Tibial nerve (tissue), 4 donors: ENCODE data around the gene CAB39. TPM values are rescaled to one million over a fixed set of nuclear protein-coding genes. Genes with fewer than 3 reads are reported as not detected.

ENCODE experiments used
- DNase-seq, 2 donors: peaks; one replicate each; pipeline ENCODE4 v3.0.0-alpha.2; 2019; ENCODE audit warnings: low spot score in 2 of 2
- H3K27ac ChIP-seq, 4 donors: fragments of 200-600 bp; sonication (generic) in 3 of 4; one replicate each; pipeline ENCODE4 v1.5.1; 2017 to 2019; ENCODE audit warnings: mild to moderate bottlenecking in 1 of 4
- H3K27me3 ChIP-seq, 2 donors: fragments of 200-600 bp; sonication (generic) in 1 of 2; one replicate each; pipeline versions ENCODE4 v1.5.1 to v1.6.0; 2017 to 2019
- H3K36me3 ChIP-seq, 3 donors: fragments of 200-600 bp; sonication (generic); one replicate each; pipeline ENCODE4 v1.5.1; 2018 to 2019
- H3K4me1 ChIP-seq, 4 donors: fragments of 200-600 bp; sonication (generic) in 3 of 4; one replicate each; pipeline ENCODE4 v1.5.1; 2017 to 2019
- H3K4me3 ChIP-seq, 4 donors: fragments of 200-600 bp; sonication (generic) in 3 of 4; one replicate each; pipeline ENCODE4 v1.5.1; 2017 to 2019; ENCODE audit warnings: mild to moderate bottlenecking in 1 of 4, moderate library complexity in 1 of 4
- H3K9me3 ChIP-seq, 4 donors: fragments of 200-600 bp; sonication (generic) in 3 of 4; one replicate each; pipeline ENCODE4 v1.5.1; 2017 to 2019
- CTCF ChIP-seq, 5 experiments: fragments of 200-600 bp in 3 of 5; fragments of 450-650 bp in 2 of 5; sonication (generic) in 3 of 5; IDR thresholded peaks; one replicate each; pipeline ENCODE4 v1.5.1; 2016 to 2019; ENCODE audit warnings: antibody characterized with exemption in 5 of 5, mild to moderate bottlenecking in 3 of 5, moderate library complexity in 2 of 5
- EP300 ChIP-seq, 2 donors: sonication (generic); formaldehyde crosslinking; IDR thresholded peaks; one replicate each; pipeline ENCODE4 v1.6.1; 2017; ENCODE audit warnings: antibody characterized with exemption in 2 of 2, mild to moderate bottlenecking in 1 of 2
- POLR2A ChIP-seq, 2 donors: fragments of 450-650 bp; IDR thresholded peaks; one replicate each; pipeline ENCODE4 v1.6.1; 2017; ENCODE audit warnings: antibody characterized with exemption in 2 of 2, mild to moderate bottlenecking in 2 of 2, moderate library complexity in 2 of 2
- WGBS, 2 donors: methylation state at CpG; one replicate each; pipeline ENCODE4 v1.1.5; 2018; 5-methylcytosine and 5-hydroxymethylcytosine counted together
- total RNA-seq, 4 donors: library from RNA; depleted of rRNA; stranded (reverse); fragments of >200 nt; gene quantifications; one replicate each; pipeline ENCODE4 v1.1.0, GENCODE V29; 2016

The CAB39 gene
- total RNA-seq, 4 donors from 2014 or later = 60.0 to 82.2 (median 69.7) TPM

- H3K27ac ChIP-seq = no peak overlapping the region
- no peaks in the 10 kb centered on the region for H3K27me3 ChIP-seq
- H3K9me3 ChIP-seq = no peaks in the 10 kb centered on the region
- no peak for DNase-seq
- H3K36me3 ChIP-seq = peaks cover 0 to 8% (median 0%) of the 10 kb centered on the region in 3 donors
- TF ChIP-seq POLR2A (IDR thresholded peaks at IDR 0.05) (no peak), EP300 (IDR thresholded peaks at IDR 0.05) (no peak), CTCF (IDR thresholded peaks at IDR 0.05) (no peak)
- H3K4me3 ChIP-seq = no peak overlapping the region
- peaks cover 0 to 53% (median 19%) of the 10 kb centered on the region in 4 donors for H3K4me1 ChIP-seq
- 82 to 89% methylated on average over 2 of the region's 2 CpGs for WGBS, 2 donors
These were observed 23.2 kb downstream of the CAB39 start for GRCh38 chr2:230735884-230736283.

- TF ChIP-seq CTCF (IDR thresholded peaks at IDR 0.05) (no peak), EP300 (IDR thresholded peaks at IDR 0.05) (no peak), POLR2A (IDR thresholded peaks at IDR 0.05) (no peak)
- WGBS, 2 donors = 86% methylated on average over 5 of the region's 5 CpGs
- no peak for DNase-seq
- no peaks in the 10 kb centered on the region for H3K9me3 ChIP-seq
- H3K27me3 ChIP-seq = no peaks in the 10 kb centered on the region
- peaks cover 0 to 52% (median 19%) of the 10 kb centered on the region in 4 donors for H3K4me1 ChIP-seq
- no peak overlapping the region for H3K4me3 ChIP-seq
- no peak overlapping the region for H3K27ac ChIP-seq
- H3K36me3 ChIP-seq = peaks cover 0 to 14% (median 0%) of the 10 kb centered on the region in 3 donors
These were observed 24.7 kb downstream of the CAB39 start for GRCh38 chr2:230737300-230737699.

GRCh38 chr2:230737791-230738226 lies 25.2 kb downstream of the CAB39 start:
- 71 to 79% methylated on average over 6 of the region's 6 CpGs for WGBS, 2 donors
- H3K4me3 ChIP-seq = no peak overlapping the region
- no peak overlapping the region for H3K27ac ChIP-seq
- TF ChIP-seq CTCF (IDR thresholded peaks at IDR 0.05) = no peak
- no peak for TF ChIP-seq POLR2A (IDR thresholded peaks at IDR 0.05)
- TF ChIP-seq EP300 (IDR thresholded peaks at IDR 0.05) = no peak
- peaks cover 0 to 47% (median 19%) of the 10 kb centered on the region in 4 donors for H3K4me1 ChIP-seq
- no peaks in the 10 kb centered on the region for H3K9me3 ChIP-seq
- no peaks in the 10 kb centered on the region for H3K27me3 ChIP-seq
- DNase-seq = no peak
- H3K36me3 ChIP-seq = peaks cover 0 to 14% (median 0%) of the 10 kb centered on the region in 3 donors

- Histone ChIP-seq H3K27me3 (no peaks in the 10 kb centered on the region), H3K4me1 (peaks cover 0 to 41% (median 17%) of the 10 kb centered on the region in 4 donors), H3K9me3 (no peaks in the 10 kb centered on the region), H3K27ac (no peak overlapping the region), H3K36me3 (peaks cover 0 to 14% (median 0%) of the 10 kb centered on the region in 3 donors), H3K4me3 (no peak overlapping the region)
- TF ChIP-seq CTCF (IDR thresholded peaks at IDR 0.05) = no peak
- TF ChIP-seq EP300 (IDR thresholded peaks at IDR 0.05) = no peak
- no peak for TF ChIP-seq POLR2A (IDR thresholded peaks at IDR 0.05)
- DNase-seq = no peak
- whole genome bisulfite sequencing, 2 donors = 31 to 39% methylated on average over 1 of the region's 1 CpG
These were observed 25.8 kb downstream of the CAB39 start for GRCh38 chr2:230738391-230738811.

- DNase-seq = no peak
- H3K27me3 ChIP-seq = no peaks in the 10 kb centered on the region
- H3K9me3 ChIP-seq = no peaks in the 10 kb centered on the region
- H3K4me3 ChIP-seq = no peak overlapping the region
- H3K4me1 ChIP-seq = peaks cover 0 to 36% (median 15%) of the 10 kb centered on the region in 4 donors
- peaks cover 0 to 14% (median 0%) of the 10 kb centered on the region in 3 donors for H3K36me3 ChIP-seq
- WGBS, 2 donors = 69 to 74% methylated on average over 2 of the region's 2 CpGs
- no peak overlapping the region for H3K27ac ChIP-seq
- no peak for TF ChIP-seq POLR2A (IDR thresholded peaks at IDR 0.05)
- TF ChIP-seq EP300 (IDR thresholded peaks at IDR 0.05) = no peak
- no peak for TF ChIP-seq CTCF (IDR thresholded peaks at IDR 0.05)
These were observed 26.3 kb downstream of the CAB39 start for GRCh38 chr2:230738924-230739323.
